ENCODE results near the gene CRYBG1.

Gene CRYBG1

GRCh38 chr6:106514583-106514885 lies 154.0 kb downstream of the CRYBG1 start:
- TF ChIP-seq EGR1 (IDR thresholded peaks at IDR 0.05) (no peak), TAF1 (IDR thresholded peaks at IDR 0.05; ENCODE audit: low read depth) (no peak), YY1 (IDR thresholded peaks at IDR 0.05; ENCODE audit: low read depth) (no peak), FOXM1 (IDR thresholded peaks at IDR 0.05; ENCODE audit: borderline replicate concordance, low read depth) (no peak), TCF12 (IDR thresholded peaks at IDR 0.05; ENCODE audit: low read depth) (no peak), EP300 (IDR thresholded peaks at IDR 0.05; ENCODE audit: borderline replicate concordance) (no peak), TEAD4 (IDR thresholded peaks at IDR 0.05) (no peak), USF1 (IDR thresholded peaks at IDR 0.05) (no peak), MAX (IDR thresholded peaks at IDR 0.05) (no peak), CREB1 (IDR thresholded peaks at IDR 0.05; ENCODE audit: low read depth) (no peak), ZBTB7A (IDR thresholded peaks at IDR 0.05; ENCODE audit: low read depth) (no peak), NFIC (IDR thresholded peaks at IDR 0.05) (no peak), CEBPB (IDR thresholded peaks at IDR 0.05) (no peak)

- no peak for TF ChIP-seq NFIC (IDR thresholded peaks at IDR 0.05)
- TF ChIP-seq FOXM1 (IDR thresholded peaks at IDR 0.05; ENCODE audit: borderline replicate concordance, low read depth): no peak
- TF ChIP-seq CREB1 (IDR thresholded peaks at IDR 0.05; ENCODE audit: low read depth): no peak
- TF ChIP-seq TCF12 (IDR thresholded peaks at IDR 0.05; ENCODE audit: low read depth): no peak
Observed at GRCh38 chr6:106516616-106517015, 156.1 kb downstream of the CRYBG1 start.

GRCh38 chr6:106517706-106518105 lies 157.2 kb downstream of the CRYBG1 start:
- no peak for TF ChIP-seq EGR1 (IDR thresholded peaks at IDR 0.05)
- TF ChIP-seq YY1 (IDR thresholded peaks at IDR 0.05; ENCODE audit: low read depth): no peak
- TF ChIP-seq TAF1 (IDR thresholded peaks at IDR 0.05; ENCODE audit: low read depth): no peak
- no peak for TF ChIP-seq REST (IDR thresholded peaks at IDR 0.05; ENCODE audit: low read depth)
- no peak for TF ChIP-seq TEAD4 (IDR thresholded peaks at IDR 0.05)
- TF ChIP-seq USF1 (IDR thresholded peaks at IDR 0.05): no peak
- TF ChIP-seq NFIC (IDR thresholded peaks at IDR 0.05): no peak
- TF ChIP-seq MAX (IDR thresholded peaks at IDR 0.05): no peak
- no peak for TF ChIP-seq RAD21 (IDR thresholded peaks at IDR 0.05; ENCODE audit: low read depth)

GRCh38 chr6:106518748-106519147 lies 158.2 kb downstream of the CRYBG1 start:
- no peak for TF ChIP-seq TEAD4 (IDR thresholded peaks at IDR 0.05)
- no peak for TF ChIP-seq REST (IDR thresholded peaks at IDR 0.05; ENCODE audit: low read depth)
- TF ChIP-seq TAF1 (IDR thresholded peaks at IDR 0.05; ENCODE audit: low read depth): no peak
- TF ChIP-seq CREB1 (IDR thresholded peaks at IDR 0.05; ENCODE audit: low read depth): no peak
- no peak for TF ChIP-seq MAX (IDR thresholded peaks at IDR 0.05)
- TF ChIP-seq FOXM1 (IDR thresholded peaks at IDR 0.05; ENCODE audit: borderline replicate concordance, low read depth): no peak
- TF ChIP-seq NFIC (IDR thresholded peaks at IDR 0.05): no peak
- no peak for TF ChIP-seq YY1 (IDR thresholded peaks at IDR 0.05; ENCODE audit: low read depth)
- no peak for TF ChIP-seq EGR1 (IDR thresholded peaks at IDR 0.05)
- no peak for TF ChIP-seq EP300 (IDR thresholded peaks at IDR 0.05; ENCODE audit: borderline replicate concordance)
- TF ChIP-seq TCF12 (IDR thresholded peaks at IDR 0.05; ENCODE audit: low read depth): no peak
- TF ChIP-seq CEBPB (IDR thresholded peaks at IDR 0.05): no peak
- no peak for TF ChIP-seq USF1 (IDR thresholded peaks at IDR 0.05)

GRCh38 chr6:106519460-106520394 lies 159.2 kb downstream of the CRYBG1 start:
- TF ChIP-seq EGR1 (IDR thresholded peaks at IDR 0.05) (no peak), MAX (IDR thresholded peaks at IDR 0.05) (no peak), USF1 (IDR thresholded peaks at IDR 0.05) (no peak), RAD21 (IDR thresholded peaks at IDR 0.05; ENCODE audit: low read depth) (no peak), ZBTB7A (IDR thresholded peaks at IDR 0.05; ENCODE audit: low read depth) (no peak), TAF1 (IDR thresholded peaks at IDR 0.05; ENCODE audit: low read depth) (no peak), TCF12 (IDR thresholded peaks at IDR 0.05; ENCODE audit: low read depth) (no peak), EP300 (IDR thresholded peaks at IDR 0.05; ENCODE audit: borderline replicate concordance) (no peak), FOXM1 (IDR thresholded peaks at IDR 0.05; ENCODE audit: borderline replicate concordance, low read depth) (no peak), CREB1 (IDR thresholded peaks at IDR 0.05; ENCODE audit: low read depth) (no peak), YY1 (IDR thresholded peaks at IDR 0.05; ENCODE audit: low read depth) (no peak)

Measured in Ishikawa (cell line).